ENCODE results near the gene PPP1R37.

The PPP1R37 gene

GRCh38 chr19:45156011-45156630, 63.1 kb downstream of the PPP1R37 start:
- DNase-seq: no peak

- DNase-seq: no peak
Measured at GRCh38 chr19:45156751-45157150, 63.8 kb downstream of the PPP1R37 start.

GRCh38 chr19:45158503-45159209, 65.7 kb downstream of the PPP1R37 start:
- no peak for DNase-seq

GRCh38 chr19:45159210-45159970, 66.4 kb downstream of the PPP1R37 start:
- DNase-seq: no peak

GRCh38 chr19:45159971-45160324, 67.0 kb downstream of the PPP1R37 start:
- DNase-seq: no peak

GRCh38 chr19:45160870-45161737, 68.1 kb downstream of the PPP1R37 start, which contains the start of gene NKPD1:
Gene NKPD1, minus strand, starts transcription at chr19:45160982. Its CDS starts 832 bp downstream, at chr19:45160150.
- DNase-seq: no peak

GRCh38 chr19:45161738-45162607, 69.0 kb downstream of the PPP1R37 start:
- DNase-seq: no peak

GRCh38 chr19:45162608-45163143, 69.7 kb downstream of the PPP1R37 start:
- no peak for DNase-seq

- DNase-seq: no peak
Measured at GRCh38 chr19:45163156-45163555, 70.2 kb downstream of the PPP1R37 start.

GRCh38 chr19:45163751-45164460, 70.9 kb downstream of the PPP1R37 start:
- no peak for DNase-seq

GRCh38 chr19:45164577-45165335, 71.8 kb downstream of the PPP1R37 start:
- DNase-seq: no peak

GRCh38 chr19:45166723-45167252, 73.8 kb downstream of the PPP1R37 start:
- DNase-seq: no peak

- no peak for DNase-seq
Measured at GRCh38 chr19:45168767-45169351, 75.9 kb downstream of the PPP1R37 start.

GRCh38 chr19:45169602-45170001, 76.6 kb downstream of the PPP1R37 start:
- DNase-seq: no peak

- no peak for DNase-seq
Measured at GRCh38 chr19:45170146-45171106, 77.4 kb downstream of the PPP1R37 start.

- DNase-seq: no peak
Measured at GRCh38 chr19:45171211-45171623, 78.2 kb downstream of the PPP1R37 start.

GRCh38 chr19:45172173-45172572, 79.2 kb downstream of the PPP1R37 start:
- no peak for DNase-seq

- DNase-seq: no peak
Measured at GRCh38 chr19:45172611-45173208, 79.7 kb downstream of the PPP1R37 start.
